IPS-NIHi7 (cell line): Measurements from ENCODE around the gene SORCS2.

ENCODE experiments used
- DNase-seq: peaks from one replicate; pipeline ENCODE4 v3.0.0; 2012; ENCODE audit warnings: mixed read lengths; ENCODE audit errors: extremely low spot score

Gene SORCS2

GRCh38 chr4:7774301-7775294 is 582.3 kb downstream of the SORCS2 start:
- DNase-seq, result no peak

- DNase-seq, result no peak
Measured at GRCh38 chr4:7775396-7775795, 583.1 kb downstream of the SORCS2 start.

- DNase-seq, result no peak
Measured at GRCh38 chr4:7777017-7777710, 584.8 kb downstream of the SORCS2 start.

GRCh38 chr4:7777871-7778509 is 585.7 kb downstream of the SORCS2 start:
- no peak for DNase-seq

GRCh38 chr4:7778510-7779431 is 586.4 kb downstream of the SORCS2 start:
- no peak for DNase-seq

GRCh38 chr4:7779432-7779768 is 587.1 kb downstream of the SORCS2 start:
- DNase-seq, result no peak

GRCh38 chr4:7780751-7781348 is 588.5 kb downstream of the SORCS2 start:
- DNase-seq, result no peak

GRCh38 chr4:7781366-7781765 is 589.0 kb downstream of the SORCS2 start:
- no peak for DNase-seq

- no peak for DNase-seq
Measured at GRCh38 chr4:7781993-7782392, 589.7 kb downstream of the SORCS2 start.

- DNase-seq, result no peak
Measured at GRCh38 chr4:7782783-7783182, 590.4 kb downstream of the SORCS2 start.

- DNase-seq, result no peak
Measured at GRCh38 chr4:7783541-7783940, 591.2 kb downstream of the SORCS2 start.

GRCh38 chr4:7784131-7784870 is 592.0 kb downstream of the SORCS2 start:
- DNase-seq, result no peak

- DNase-seq, result no peak
Measured at GRCh38 chr4:7785017-7785416, 592.7 kb downstream of the SORCS2 start.

- no peak for DNase-seq
Measured at GRCh38 chr4:7786040-7786439, 593.7 kb downstream of the SORCS2 start.

- DNase-seq, result no peak
Measured at GRCh38 chr4:7786517-7786916, 594.2 kb downstream of the SORCS2 start.

- no peak for DNase-seq
Measured at GRCh38 chr4:7787067-7787466, 594.7 kb downstream of the SORCS2 start.

GRCh38 chr4:7787681-7788141 is 595.4 kb downstream of the SORCS2 start:
- DNase-seq, result no peak

GRCh38 chr4:7788193-7788592 is 595.9 kb downstream of the SORCS2 start:
- no peak for DNase-seq

GRCh38 chr4:7788694-7789425 is 596.5 kb downstream of the SORCS2 start:
- DNase-seq, result no peak
